GM21576 (cell line): Measurements from ENCODE around the gene PFKFB4.

Experiments used
- ATAC-seq: cut with Tn5 transposase; IDR thresholded peaks from one replicate; pipeline ENCODE4 v1.9.1; 2021; ENCODE audit warnings: mild to moderate bottlenecking, moderate library complexity; ENCODE audit not compliant: unreplicated experiment

The PFKFB4 gene

DNA sequence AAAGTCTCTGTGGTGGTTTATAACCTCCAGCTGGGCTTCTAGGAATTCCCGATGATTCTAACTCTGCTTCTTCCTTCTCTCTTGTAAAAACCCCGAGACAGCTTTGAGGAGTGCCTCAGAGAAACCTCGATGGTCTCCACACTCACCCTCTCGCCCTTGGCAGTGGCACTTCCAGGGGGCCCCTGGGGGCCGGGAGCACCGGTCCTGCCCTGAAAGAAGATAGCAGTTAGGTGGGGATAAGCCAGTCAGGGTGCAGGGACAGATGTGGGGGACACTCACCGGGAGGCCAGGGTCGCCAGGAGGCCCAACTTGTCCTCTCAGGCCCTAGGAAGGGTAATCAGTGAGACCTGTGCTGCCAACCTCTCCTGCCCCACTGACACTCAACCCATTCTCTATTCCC, 28.8 kb upstream of the PFKFB4 start:
- no peak for ATAC-seq

DNA sequence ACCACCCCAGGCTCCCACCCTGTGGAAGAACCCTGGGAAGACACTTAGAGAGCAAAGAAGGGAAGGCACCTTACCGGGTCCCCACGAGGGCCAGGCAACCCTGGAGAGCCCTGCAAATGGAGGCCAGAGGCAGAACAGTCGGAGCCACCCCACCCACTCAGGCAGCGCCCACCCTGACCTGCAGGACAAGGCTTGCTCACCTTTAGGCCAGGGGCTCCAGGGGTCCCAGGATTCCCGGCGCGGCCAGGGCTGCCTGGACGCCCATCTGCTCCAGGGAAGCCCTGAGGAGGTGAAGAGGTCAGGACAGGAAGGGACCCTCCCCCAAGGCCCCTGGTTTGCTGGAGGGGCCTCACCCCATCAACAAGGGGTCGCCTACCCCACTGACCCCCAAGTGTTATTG, 28.2 kb upstream of the PFKFB4 start:
- no peak for ATAC-seq

DNA sequence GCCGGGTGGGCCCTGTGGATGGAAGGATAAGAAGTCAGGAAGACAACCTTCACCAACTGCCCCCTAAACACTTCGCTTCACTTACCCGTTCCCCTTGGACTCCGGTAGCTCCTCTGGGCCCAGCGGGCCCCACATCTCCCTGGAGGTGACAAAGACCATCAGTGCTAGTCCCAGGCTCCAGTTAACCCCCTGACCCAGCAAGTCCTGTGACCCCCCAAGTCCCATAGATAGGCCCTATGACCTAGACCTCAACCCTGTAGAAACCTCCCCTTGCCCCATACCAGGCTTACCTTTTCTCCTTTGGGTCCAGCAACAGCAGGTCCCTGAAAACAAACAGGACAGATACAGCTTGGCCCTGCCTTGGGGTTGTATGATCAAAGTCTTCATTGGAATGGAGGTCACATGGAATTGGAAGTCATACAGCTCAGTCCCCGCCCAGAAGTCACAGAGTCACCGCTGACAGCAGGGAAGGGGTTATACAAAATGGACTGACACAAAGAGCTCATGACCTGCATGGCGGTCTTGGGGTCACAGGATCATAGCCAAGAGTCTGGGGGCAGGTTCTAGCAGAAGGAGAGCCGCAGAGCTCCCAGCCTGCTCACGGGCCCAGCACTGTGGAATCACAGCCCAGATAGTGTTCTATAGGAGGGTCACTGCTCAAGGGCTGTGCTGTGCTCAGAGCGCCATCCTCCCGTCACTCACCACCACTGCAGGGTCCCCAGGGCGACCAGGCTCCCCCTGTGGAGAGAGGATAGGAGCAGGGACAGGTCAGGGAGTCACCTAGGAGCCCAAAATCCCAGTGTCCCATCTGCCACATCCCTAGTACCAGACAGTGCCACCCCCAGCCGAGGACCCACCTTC, 25.2 kb upstream of the PFKFB4 start:
- ATAC-seq: no peak

DNA sequence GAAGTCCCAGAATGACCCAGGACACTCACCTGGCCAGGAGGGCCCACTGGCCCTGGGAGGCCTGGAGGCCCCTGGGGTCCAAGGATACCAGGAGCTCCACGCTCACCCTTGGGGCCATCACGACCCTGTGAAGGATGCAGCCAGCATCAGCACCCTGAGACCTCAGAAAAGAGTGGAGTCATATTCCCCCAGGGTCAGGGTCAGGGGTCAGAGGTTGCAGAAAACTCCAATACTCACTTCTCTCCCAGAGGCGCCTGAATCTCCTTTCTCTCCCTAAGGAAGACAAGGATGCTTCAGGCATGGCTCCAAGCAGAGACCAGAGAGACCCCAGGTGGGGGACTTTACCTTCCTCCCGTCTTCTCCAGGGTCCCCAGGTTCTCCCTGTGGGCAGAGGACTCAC, 20.0 kb upstream of the PFKFB4 start:
- ATAC-seq: no peak

DNA sequence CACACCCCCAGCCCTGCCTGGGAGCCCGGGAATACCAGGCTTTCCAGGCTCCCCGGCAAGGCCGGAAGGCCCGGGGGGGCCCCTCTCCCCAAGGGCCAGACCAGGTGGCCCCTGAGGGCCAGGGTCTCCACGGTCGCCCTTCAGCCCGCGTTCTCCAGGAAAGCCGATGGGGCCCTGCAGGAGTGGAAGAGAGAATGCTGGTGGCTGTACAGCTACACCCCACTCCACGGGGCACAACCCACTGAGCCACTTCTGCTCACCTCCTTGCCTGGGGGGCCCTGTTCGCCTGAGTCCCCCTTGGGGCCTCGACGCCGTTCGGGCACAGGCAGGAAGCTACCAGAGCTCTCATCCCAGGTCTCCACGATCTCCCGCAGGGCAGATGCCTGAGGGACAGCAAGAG, 18.8 kb upstream of the PFKFB4 start:
- ATAC-seq: no peak

DNA sequence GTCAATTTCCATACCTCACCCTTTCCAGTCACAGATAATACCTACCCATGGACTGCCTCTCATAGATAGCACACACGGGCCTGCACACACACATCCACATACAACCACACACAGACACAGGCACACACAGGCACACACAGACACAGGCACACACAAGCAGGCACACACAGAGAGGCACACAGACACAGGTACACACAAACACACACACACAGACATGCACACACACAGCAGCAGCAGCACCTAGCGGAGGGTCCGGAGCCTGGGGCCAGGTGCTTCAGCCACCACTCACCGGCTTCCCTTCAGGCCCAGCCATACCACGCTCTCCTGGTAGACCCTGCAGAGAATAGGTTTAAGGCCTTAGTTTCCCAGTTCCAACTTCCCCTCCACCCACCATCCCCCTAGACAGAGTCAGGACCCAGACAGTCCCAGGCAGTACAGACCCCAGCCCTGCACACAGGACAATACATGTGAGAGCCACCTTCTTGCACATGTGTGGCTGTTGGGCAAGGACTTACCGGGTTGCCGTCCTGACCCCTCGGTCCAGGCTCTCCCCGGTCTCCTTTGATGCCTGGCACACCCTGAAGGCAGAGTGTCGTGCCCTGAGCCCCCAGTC, 17.5 kb upstream of the PFKFB4 start:
- ATAC-seq: no peak

DNA sequence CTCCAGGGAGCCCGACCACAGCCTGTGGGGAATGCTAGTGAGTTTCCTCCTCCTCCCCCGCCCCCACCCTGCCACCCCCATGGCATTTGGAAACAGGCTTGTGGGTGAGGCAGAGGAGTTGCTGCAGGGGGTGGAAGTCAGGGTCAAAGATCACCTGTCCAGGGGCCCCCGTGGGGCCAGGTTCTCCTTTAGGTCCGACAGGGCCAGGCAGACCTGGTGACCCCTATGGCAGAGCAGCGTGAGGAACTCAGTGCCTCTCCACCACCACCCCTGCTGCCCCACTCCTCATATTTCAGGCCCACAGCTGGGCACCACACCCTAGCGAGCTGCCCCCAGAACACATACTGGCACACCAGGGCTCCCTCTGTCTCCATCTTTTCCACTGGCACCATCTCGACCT, 15.9 kb upstream of the PFKFB4 start:
- no peak for ATAC-seq

DNA sequence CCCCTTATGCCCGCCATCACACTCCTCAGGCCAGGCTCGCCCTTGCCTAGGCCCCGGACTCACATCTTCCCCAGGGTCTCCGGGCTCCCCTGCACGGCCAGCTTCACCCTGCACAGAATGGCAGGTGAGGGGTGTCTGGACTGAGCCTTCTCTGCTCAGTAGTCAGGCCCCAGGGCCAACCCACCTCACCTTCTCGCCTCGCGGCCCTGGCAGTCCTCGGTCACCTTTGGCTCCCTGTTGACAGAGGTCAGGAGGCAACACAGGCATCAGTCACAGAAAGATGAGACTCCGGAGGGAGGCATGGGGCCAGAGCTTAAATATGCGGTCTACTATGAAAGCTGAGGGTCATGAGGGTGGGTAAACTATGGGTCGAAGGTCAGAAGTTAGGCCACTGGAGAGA, 15.3 kb upstream of the PFKFB4 start:
- no peak for ATAC-seq

DNA sequence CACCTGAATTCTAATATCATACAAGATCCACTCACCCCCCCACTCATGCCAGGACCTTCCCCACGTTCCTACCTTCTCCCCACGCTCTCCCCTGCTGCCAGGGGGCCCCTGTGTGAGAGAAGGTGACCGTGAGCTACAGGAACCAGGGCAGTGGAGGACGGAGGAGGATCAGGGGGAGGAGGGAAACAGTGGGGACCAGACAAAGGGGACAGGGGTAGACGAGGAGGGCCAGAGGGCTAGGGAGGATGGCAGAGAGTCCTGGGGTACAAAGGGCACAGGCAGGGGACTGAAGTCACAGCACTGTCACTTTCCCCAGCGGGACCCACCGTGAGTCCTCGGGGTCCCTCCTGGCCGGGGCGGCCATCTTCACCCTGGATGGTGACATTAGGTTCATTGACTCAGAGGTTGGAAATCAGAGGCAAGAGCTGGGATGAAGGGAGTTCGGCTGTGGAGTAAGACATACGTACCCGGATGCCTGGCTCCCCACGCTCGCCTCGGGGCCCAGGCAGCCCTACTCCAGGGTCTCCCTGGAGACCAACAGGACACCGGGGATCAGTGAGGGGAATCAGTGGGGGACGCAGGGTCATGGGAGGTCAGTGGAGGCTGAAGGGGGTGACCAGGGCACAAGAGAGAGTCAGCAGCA, 13.3 kb upstream of the PFKFB4 start:
- no peak for ATAC-seq

DNA sequence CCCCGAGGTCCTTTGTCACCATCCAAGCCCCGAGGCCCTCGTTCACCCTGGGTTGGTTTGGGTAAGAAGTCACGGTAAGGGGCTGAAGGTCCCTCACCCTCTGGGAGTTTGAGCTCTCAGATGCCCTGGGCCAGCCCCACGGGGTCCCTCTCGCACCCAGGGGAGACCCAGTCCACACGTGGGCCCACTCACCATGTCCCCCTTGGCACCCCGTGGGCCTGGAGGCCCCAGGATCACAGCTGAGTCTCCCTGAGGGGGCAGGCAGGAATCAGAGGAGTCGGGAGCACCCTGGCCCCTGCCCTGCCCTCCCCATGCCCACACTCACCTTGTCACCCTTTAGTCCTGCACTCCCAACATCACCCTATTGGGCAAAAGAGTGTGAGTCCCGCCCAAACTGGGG, 12.8 kb upstream of the PFKFB4 start:
- ATAC-seq: no peak

DNA sequence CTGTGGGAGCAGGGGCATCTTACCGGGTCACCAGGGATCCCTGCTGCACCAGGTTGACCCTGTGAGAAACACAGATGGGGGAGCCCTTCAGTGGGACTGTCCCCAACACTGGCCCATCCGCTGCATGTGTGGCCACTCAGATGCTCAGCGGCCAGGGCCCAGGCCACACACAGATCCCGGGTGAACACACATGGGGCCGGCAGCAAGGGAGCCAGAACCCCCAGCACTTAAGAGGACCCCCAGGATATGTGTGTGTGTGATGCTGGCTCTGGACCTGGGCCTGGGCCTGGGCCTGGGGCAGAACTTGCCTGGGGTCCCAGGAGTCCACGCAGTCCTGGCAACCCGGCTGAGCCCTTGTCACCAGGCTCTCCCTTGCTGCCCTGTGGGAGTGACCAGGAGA, 11.9 kb upstream of the PFKFB4 start:
- ATAC-seq: no peak

DNA sequence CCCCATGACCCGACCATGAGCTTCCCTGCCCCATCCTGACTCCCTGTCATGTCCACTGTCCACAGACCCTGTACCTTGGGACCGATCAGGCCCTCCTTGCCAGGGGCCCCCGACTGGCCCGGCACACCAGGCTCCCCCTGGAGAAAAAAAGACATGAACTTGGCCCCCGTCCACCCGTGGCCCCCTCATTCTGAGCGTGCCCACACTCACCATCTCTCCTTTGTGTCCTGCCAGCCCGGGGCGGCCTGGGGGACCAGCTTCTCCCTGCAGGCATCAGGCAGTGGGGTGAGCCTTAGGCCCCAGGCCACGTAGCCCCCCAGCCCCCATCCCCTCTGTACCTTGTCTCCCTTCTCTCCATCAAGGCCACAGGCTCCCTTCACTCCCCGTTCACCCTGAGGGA, 10.9 kb upstream of the PFKFB4 start:
- no peak for ATAC-seq

DNA sequence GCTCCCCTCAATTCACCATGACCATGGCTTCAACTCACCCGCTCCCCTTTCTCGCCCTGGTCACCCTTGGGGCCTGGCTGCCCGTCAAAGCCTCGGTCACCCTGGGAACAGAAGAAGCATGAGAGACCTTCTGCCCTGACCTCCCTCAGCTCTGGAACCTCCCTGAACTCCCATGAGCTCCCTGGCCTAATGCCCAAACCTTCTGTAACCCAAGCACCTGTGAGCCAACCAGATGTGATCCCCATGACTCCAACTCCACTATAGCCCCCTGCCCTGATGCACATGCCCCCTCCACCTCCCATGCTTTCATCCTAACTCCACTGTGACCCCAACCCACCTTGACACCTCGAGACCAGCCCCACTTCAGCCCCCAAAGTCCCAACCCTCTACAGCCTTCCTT, 10.5 kb upstream of the PFKFB4 start:
- no peak for ATAC-seq

DNA sequence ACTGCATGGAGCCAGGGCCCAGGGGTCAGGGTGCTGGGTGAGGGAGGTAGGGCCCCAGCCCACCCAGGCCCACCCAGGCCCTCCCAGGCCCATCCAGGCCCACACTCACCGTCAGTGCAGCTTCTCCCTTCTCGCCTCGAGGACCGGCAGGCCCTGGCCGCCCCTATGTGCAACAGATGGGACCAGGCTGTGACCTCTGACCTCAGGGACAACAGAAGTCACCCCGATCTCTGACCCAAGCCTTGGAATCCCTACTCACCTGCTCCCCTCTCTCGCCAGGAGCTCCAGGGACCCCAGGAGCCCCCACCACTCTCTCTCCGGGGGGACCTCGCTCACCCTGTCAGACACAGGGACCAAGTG, 9.8 kb upstream of the PFKFB4 start:
- ATAC-seq: no peak

DNA sequence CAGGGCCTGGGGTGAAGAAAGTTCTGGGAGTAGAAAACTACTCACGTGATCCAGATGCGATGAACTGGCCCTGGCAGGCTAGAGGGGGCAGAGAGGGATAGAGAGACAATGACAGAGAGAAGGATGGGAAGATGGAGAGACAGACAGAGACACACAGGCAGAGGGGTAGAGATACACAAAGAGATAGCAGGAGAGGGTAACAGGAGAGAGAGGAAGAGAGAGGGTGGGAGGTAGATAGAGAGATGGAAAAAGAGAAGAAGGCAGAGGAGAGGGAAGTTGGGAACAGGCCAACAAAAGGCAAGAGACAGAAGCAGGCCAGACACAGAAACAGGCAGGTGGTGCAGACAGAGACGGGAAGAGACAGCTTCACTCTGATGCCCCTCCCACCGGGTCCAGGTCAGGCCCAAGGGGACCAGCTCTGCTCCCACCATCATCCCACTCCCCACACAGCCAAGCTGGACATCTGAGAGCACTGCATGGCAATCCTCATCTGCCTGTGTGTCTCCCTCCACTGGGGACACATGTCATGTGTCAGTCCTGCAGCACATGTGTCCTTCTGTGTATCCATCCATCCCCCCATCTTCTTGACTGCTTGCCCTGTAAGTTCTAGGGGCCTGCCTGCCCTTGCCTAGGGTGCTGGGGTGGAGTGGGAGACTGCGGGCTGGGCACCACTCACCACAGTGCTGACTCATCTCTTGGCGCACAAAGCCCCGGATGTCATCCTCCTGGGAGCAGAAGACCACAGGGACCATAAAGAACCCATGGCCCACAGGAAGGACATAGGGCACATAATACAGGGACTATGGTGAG, 9.2 kb upstream of the PFKFB4 start:
- no peak for ATAC-seq

DNA sequence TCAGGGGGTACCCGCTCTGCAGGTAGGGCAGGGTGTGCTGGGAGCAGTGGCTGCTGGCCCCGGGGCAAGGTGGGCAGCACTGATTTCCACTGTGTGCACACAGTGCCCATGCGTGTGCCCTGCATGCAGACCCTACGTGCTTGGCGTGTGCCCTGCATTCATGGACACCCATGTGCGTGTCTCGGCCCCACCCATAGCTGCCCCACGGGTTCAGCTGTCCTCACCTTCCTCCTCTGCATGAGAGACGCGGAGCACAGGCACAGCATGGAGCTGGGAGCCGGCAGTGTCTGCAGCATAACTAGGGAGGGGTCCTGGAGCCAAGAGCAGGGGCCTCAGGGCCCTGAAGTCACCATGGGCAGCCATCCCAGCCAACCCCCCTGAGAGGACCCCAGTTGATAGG, 8.6 kb upstream of the PFKFB4 start:
- no peak for ATAC-seq

DNA sequence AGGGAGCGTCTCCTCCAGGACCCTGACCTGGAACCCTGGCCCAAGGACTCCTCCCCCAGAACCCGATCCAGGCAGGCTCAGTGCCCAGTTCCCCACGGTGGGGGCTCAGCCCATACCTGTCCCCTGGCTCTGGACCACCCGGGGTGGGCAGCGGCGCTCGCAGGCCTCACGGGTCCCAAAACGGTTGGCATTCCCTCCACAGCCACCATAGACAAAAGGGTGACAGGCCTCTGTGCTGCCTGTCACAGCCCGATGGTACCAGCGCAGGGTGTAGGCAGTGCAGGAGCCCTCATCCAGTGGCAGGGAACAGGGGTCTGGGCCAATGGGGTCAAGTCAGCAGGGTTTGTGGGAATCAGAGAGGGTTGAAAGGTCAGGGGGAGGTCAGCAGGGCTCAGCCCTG, 8.1 kb upstream of the PFKFB4 start:
- ATAC-seq: no peak

DNA sequence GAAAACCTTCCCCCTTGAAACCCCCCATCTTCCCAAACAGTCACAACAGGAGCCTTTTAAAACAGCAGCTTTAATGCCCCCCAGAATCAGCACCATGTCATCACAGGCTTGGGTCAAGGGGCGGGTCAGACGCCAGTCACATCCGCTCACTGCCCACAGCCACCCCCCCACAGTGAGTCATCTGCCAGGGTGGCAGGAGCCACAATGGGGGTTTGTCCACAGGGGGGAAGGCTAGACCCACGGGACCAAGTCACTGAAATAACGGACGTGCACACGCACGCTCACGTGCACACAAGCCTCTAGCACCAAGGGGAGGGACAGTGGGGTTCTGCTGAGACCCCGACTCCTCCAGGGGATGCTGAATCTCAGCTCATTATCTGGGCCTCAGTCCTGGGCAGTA, 7.4 kb upstream of the PFKFB4 start:
- ATAC-seq: no peak

DNA sequence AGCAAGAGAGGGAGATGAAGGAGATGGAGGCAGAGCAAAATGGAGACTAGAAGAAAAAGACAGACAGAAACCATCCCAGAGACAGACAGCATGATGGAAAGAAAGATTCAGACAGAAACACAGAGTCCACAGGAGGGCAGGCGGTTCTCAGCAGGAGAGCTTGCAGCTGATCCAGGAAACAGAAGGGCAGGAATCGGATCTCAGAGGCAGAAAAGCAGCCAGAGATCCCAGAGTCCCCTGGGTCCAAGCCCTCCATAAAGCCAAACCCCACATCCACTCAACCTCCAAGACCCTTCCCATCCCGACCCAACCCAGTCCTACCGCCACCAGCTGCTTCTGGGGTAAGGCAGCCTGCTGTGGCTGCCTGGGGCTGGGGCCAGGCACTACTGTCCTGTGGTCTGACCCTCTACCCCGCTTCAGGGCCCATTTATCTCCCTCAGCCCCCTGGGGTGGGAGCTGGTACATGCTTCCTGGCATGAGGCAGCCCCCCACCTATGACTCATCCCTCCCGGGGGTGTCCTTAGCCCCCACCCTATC, 6.8 kb upstream of the PFKFB4 start, which contains the start of gene UCN2:
Gene UCN2 (minus strand): TSS at position 400 of the 537 bp plus-strand sequence. CDS start 657 bp downstream, outside the sequence.
- no peak for ATAC-seq

DNA sequence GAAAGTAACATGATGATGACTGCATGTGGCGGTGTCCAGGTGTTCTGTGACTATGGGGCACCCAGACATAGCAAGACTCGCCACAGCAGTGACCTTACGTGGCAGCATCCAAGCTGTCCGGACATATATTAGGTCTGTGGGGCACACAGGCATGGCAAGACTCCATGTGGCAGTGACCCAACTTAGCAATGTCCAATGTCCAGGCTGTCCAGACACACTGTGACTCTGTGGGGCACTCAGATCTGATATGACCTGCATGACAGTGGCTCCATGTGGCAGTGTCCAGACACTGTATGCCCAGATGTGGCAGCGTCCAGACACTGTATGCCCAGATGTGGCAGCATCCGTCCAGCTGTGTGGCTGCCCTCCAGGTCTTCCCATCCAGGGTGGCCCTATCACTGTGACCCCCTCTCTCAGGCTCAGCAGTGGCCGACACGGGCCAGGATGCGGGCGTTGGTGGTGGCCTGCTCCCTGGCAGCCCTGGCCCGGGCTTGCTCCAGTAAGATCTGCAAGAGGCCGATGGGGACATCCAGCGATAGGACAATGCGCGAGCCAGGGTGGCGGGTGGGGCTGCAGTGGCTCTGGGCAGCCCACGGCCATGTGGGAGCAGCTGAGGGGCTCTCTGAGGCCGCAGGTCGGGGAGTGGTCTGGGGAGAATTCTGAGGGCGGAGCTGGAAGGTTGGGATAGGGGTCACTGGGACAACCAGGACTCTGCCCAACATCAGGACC, 5.9 kb upstream of the PFKFB4 start:
- no peak for ATAC-seq
